Mammary epithelial cell (primary cell): ENCODE measurements around the gene DAP.

Source experiments
- EZH2 ChIP-seq: IDR thresholded peaks from 2 replicates; pipeline ENCODE4 v1.6.1; 2012; ENCODE audit warnings: low read length, inconsistent platforms, borderline replicate concordance
- TF ChIP-seq, protein P1 (sequence below), 2 donors: IDR thresholded peaks in 1 of 2; conservative IDR thresholded peaks in 1 of 2; 2 replicates each; pipeline ENCODE4 v1.5.1; 2011 to 2012; ENCODE audit warnings: inconsistent platforms in 2 of 2, low read length in 2 of 2, mild to moderate bottlenecking in 2 of 2, control low read depth in 1 of 2, low read depth in 1 of 2; ENCODE audit not compliant: insufficient read depth in 1 of 2; ENCODE audit errors: extremely low read depth in 1 of 2

DNA sequence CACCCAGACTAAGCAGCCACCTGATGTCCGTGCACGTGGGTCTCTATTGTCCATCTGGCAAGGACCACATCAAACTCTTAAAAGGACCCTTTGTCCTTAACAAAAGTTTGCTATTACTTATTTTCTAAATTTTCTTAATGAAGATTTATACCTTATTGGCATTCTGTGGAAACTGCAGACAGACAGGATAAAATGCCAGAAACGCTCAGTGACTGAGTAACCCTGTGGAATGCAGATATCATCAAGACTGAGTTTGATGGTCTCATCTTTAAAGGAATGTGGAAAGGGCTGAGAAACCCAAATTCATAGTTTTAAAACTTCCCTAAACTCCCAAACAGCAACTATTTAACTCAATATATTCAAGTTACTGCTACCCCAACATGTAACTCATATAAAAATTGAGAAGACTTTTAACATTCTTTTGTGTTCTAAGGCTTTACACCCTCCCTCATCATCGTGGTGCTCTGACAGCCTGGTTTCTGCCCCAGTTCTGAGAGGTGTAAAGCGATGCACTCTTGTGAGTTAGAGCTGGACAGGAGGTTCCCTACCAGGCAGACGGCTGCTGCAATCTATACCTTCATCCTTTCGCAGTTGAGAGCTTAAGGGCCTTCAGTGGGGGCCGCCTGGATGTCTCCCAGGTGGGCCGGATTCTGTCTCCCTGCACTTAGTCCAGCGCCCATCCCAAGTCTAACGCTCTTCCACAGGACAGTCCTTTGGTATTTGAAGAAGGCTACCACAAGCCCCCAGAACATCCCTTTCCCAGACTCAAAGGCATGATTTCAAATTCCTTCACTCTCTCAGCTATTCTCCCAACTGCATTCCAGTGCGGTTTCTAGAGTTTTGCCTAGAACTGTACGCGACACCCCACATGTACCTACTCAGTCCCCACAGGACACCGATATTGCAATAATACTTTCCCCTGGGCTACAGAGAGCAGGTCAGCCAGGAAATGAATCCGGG lies 68.9 kb downstream of the DAP start:
- TF ChIP-seq, protein P1, sequence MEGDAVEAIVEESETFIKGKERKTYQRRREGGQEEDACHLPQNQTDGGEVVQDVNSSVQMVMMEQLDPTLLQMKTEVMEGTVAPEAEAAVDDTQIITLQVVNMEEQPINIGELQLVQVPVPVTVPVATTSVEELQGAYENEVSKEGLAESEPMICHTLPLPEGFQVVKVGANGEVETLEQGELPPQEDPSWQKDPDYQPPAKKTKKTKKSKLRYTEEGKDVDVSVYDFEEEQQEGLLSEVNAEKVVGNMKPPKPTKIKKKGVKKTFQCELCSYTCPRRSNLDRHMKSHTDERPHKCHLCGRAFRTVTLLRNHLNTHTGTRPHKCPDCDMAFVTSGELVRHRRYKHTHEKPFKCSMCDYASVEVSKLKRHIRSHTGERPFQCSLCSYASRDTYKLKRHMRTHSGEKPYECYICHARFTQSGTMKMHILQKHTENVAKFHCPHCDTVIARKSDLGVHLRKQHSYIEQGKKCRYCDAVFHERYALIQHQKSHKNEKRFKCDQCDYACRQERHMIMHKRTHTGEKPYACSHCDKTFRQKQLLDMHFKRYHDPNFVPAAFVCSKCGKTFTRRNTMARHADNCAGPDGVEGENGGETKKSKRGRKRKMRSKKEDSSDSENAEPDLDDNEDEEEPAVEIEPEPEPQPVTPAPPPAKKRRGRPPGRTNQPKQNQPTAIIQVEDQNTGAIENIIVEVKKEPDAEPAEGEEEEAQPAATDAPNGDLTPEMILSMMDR (conservative IDR thresholded peaks at IDR 0.05 in 1 of 2, IDR thresholded peaks at IDR 0.05 in 1 of 2; ENCODE audit: extremely low read depth in 1 of 2, insufficient read depth in 1 of 2, low read depth in 1 of 2, low read length in 2 of 2): no peak
- no peak for TF ChIP-seq EZH2
